NCI-H748 (cell line): ENCODE measurements around the gene MYO7B.

Experiments
- DNase-seq: peaks from one replicate; lab custom pipeline; 2025; ENCODE audit not compliant: unreplicated experiment; lab: John Stamatoyannopoulos, UW

Gene MYO7B

GRCh38 chr2:127675331-127676261 is 140.1 kb downstream of the MYO7B start, which contains the start of gene LIMS2:
Gene LIMS2 (minus strand): TSS chr2:127675530. CDS start chr2:127675024, 506 bp downstream.
- peak; percentile 36 for DNase-seq

DNA sequence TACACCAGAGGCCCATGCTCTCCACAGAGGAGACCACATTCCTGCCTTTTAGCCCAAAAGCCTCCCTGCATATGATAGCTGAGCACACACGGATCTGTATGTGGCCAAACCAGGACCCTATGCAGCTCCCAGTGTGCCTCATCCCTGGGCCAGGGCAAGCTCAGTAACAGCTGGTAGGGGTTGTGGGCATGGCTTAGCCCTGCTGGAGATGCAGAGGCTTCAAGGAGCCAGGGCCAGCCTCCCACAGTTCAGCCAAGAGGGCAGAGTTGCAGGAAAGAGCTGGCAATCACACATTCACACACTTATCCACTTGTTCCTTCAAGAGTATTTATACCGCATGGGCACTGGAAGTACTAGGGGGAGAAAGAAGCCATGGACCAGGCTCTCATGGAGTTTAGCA is 141.4 kb downstream of the MYO7B start:
- DNase-seq, result no peak

- DNase-seq, result peak; percentile 42
Measured at GRCh38 chr2:127678531-127678930, 143.0 kb downstream of the MYO7B start.

- no peak for DNase-seq
Measured at GRCh38 chr2:127678991-127679390, 143.5 kb downstream of the MYO7B start.

DNA sequence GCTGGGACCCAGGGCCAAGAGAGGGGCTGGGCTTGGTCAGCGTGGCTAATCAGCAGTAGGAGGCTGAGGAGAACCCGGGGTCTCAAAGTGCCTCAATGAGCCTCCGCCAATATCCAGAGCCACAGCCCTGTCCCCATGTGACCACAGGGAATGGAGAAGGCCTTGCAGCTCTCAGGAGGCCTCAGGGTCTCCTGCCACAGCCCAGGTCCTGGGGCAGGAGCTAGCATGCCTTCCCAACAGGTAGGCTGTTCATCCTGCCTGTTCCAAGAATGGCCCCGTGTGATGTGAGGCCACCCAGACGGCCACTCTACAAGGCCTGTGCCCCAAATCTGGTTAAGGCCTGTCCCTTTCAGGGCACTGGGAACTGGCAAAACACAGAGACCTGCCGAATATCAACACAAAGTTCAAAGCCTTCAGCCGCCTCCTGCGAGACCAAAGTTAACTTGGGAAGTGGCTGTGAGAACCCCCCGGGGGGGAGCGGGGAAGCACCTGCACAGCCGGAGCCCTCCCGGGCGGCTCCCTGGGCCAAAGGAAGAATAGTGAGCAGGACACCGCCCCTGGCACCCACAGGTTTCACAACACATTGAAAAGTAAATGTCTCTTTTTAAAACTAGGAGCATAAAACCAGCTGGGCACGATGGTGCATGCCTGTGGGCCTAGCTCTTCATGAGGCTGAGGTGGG is 144.3 kb downstream of the MYO7B start:
- no peak for DNase-seq

DNA sequence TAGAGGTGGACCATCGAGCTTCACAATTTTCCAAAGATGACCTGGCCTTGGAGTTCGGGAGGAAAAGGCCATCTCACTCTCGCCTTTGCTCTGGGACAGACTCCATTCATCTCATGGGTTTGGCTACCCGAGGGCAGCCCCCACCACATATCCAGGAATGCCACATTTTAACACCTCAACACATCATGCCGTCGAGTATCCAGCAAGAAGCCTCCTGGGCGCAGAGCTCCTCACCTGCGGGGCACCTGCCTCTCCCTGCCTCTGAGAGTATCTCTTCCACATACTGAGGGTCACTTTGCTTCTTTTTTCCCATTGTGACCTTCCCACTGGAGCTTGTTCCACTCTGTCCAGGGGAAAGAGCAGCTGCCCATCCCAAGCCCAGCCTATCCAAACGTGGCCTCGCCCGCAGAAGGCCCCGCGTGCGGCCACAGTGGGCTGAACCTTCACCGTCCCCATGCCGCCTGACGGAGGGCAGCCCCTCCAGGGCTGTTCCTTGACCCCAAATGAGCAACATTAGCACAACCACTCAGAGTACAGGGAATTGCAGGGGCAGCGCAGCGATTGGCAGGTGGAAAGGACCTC is 145.3 kb downstream of the MYO7B start:
- no peak for DNase-seq

DNA sequence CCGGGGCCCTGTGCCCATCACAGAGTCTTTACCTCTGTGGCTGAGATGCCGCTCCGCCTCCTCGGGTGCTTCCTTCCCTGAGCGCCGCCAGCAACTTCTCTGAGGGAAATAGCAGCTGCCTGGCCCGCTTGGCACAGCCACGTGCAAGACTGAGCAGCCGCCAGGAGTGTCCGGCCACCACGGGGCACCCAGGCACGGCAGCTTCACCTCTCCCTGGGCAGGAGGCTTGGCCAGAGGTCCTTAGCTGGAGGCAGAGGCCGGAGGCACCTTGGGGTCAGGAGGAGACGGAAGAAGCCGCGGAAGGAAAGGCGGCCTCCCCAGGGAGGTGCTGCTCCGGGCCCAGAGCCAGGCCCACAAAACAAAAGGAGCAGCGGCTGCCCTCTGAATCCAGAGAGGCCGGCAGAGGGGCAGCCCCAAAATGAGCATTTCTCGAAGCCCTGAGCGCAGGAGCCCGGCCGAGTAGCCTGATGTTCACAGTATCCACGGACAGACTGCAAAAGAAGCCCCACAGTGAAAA is 145.9 kb downstream of the MYO7B start:
- no peak for DNase-seq

DNA sequence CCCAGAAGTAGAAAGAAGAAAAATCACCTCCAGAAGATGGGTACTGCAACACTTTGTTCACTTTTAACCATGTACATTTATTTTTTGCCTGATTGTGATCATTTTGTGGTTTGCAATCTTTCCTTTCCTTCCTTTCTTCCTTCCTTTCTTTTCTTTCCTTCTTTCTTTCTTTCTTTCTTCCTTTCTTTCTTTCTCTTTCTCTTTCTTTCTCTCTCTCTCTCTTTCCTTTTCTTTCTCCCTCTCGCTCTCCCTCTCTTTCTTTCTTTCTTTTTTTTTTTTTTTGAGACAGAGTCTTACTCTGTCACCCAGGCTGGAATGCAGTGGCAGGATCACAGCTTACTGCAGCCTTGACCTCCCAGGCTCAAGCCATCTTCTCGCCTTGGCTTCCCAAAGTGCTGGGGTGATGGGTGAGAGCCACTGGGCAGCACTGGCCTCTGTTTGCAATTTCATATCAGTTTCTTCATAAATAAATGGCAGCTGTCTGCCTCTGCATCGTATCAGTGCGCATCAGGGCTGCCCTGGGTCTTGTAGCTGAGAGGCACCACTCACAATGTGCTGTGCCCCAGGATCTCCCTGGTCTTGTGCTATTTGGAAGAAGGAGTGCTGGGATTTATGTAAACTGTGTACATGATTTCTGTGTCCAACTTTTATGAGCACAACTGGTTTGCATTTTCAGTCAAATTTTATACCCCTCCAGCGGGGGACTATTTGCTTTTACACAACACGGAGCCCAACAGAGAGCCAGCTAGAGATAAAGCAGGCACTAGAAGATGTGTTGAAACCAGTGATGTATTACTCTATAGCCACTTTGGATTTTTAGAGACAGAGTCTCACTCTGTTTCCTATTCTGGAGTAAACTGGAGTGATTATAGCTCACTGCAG is 146.7 kb downstream of the MYO7B start:
- DNase-seq, result no peak

DNA sequence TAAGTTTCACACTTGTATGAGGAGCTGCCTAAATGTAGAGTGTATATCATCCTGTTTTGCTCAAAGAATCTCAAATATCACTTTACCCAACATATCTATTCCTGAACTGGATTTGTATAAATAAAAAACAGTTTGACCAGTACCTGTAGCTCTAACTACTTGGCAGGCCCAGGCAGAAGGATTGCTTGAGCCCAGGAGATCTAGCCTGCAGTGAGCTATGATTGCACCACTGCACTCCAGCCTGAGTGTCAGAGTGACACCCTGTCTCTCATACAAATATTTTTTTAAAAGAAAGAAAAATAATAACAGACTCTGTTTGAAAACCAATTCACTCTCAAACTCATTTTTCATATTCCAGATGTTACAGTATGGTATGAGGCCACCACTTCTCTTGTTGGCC is 147.6 kb downstream of the MYO7B start:
- DNase-seq, result no peak

DNA sequence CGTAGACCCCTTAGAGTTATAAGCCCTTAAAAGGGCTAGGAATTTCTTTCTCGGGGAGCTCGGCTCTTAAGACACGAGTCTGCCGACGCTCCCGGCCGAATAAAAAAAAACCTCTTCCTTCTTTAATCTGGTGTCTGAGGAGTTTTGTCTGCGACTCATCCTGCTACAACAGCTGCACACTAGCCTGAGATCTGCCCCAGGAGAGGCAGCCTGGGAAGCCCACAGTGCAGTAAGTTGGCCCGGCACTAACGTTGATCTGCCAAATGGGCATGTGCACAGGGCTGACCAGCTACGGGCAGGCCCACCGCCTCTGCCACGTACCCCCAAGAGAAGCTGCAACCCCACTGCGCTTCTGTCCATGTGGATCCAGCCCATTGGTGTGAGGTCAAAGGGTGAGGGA is 148.3 kb downstream of the MYO7B start:
- no peak for DNase-seq

- DNase-seq, result no peak
Measured at GRCh38 chr2:127685410-127686080, 150.1 kb downstream of the MYO7B start.
